ENCODE measurements around the gene CLCNKA. TPM values are rescaled to one million over a fixed set of nuclear protein-coding genes. Genes with fewer than 3 reads are reported as not detected.
"Not testable (repeated sequence)": the region's sequence is repeated elsewhere in the genome, so short reads cannot be mapped to it uniquely, and the experiment has no call there.

CLCNKA gene
- total and polyA plus RNA-seq, 3 experiments from 2014 or later, result not detected

- DNase-seq, result no peak
- Histone ChIP-seq H3K4me3 (ENCODE audit: low read length) (no peak overlapping the region), H3K27ac (ENCODE audit: low read depth, low read length) (no peak overlapping the region), H3K4me1 (ENCODE audit: insufficient read depth, low read length) (no peaks in the 10 kb centered on the region), H3K9me3 (ENCODE audit: low read length) (no peaks in the 10 kb centered on the region), H3K36me3 (ENCODE audit: insufficient read depth, low read length) (no peaks in the 10 kb centered on the region), H3K27me3 (ENCODE audit: insufficient read depth, low read length, poor library complexity, severe bottlenecking) (no peaks in the 10 kb centered on the region)
- H3K4me1 Mint-ChIP-seq, result peaks cover 2 to 5% (median 3%) of the 10 kb centered on the region in 3 donors
- H3K27me3 Mint-ChIP-seq, result peaks cover 7 to 17% of the 10 kb centered on the region in 2 donors
- ChIA-PET POLR2A (no interaction called here), CTCF (no interaction called here)
- H3K36me3 Mint-ChIP-seq, result no peaks in the 10 kb centered on the region
- no peaks in the 10 kb centered on the region for H3K9me3 Mint-ChIP-seq
- no peak overlapping the region for H3K27ac Mint-ChIP-seq
- H3K4me3 Mint-ChIP-seq, result no peak overlapping the region
These were observed 22.1 kb downstream of the CLCNKA start for GRCh38 chr1:16043950-16044349.

- Histone ChIP-seq H3K4me1 (ENCODE audit: insufficient read depth, low read length) (no peaks in the 10 kb centered on the region), H3K27ac (ENCODE audit: low read depth, low read length) (no peak overlapping the region), H3K36me3 (ENCODE audit: insufficient read depth, low read length) (no peaks in the 10 kb centered on the region), H3K4me3 (ENCODE audit: low read length) (no peak overlapping the region), H3K27me3 (ENCODE audit: insufficient read depth, low read length, poor library complexity, severe bottlenecking) (no peaks in the 10 kb centered on the region), H3K9me3 (ENCODE audit: low read length) (no peaks in the 10 kb centered on the region)
- POLR2A ChIA-PET, result no interaction called here
- Mint-ChIP-seq H3K4me3 (no peak overlapping the region), H3K27ac (no peak overlapping the region), H3K9me3 (no peaks in the 10 kb centered on the region), H3K36me3 (no peaks in the 10 kb centered on the region), H3K27me3 (peaks cover 7 to 33% of the 10 kb centered on the region in 2 donors), H3K4me1 (peaks cover 2 to 5% (median 3%) of the 10 kb centered on the region in 3 donors)
- DNase-seq, result no peak
- CTCF ChIA-PET, result no interaction called here
These were observed 25.0 kb downstream of the CLCNKA start for GRCh38 chr1:16046842-16047241.

- peaks cover 2 to 5% (median 3%) of the 10 kb centered on the region in 3 donors for H3K4me1 Mint-ChIP-seq
- Histone ChIP-seq H3K4me3 (ENCODE audit: low read length) (no peak overlapping the region), H3K27ac (ENCODE audit: low read depth, low read length) (no peak overlapping the region), H3K36me3 (ENCODE audit: insufficient read depth, low read length) (no peaks in the 10 kb centered on the region), H3K27me3 (ENCODE audit: insufficient read depth, low read length, poor library complexity, severe bottlenecking) (no peaks in the 10 kb centered on the region), H3K9me3 (ENCODE audit: low read length) (no peaks in the 10 kb centered on the region), H3K4me1 (ENCODE audit: insufficient read depth, low read length) (no peaks in the 10 kb centered on the region)
- no peak overlapping the region for H3K27ac Mint-ChIP-seq
- no peak for DNase-seq
- POLR2A ChIA-PET, result no interaction called here
- H3K9me3 Mint-ChIP-seq, result no peaks in the 10 kb centered on the region
- CTCF ChIA-PET, result no interaction called here
- H3K27me3 Mint-ChIP-seq, result peaks cover 5 to 36% of the 10 kb centered on the region in 2 donors
- H3K36me3 Mint-ChIP-seq, result no peaks in the 10 kb centered on the region
- H3K4me3 Mint-ChIP-seq, result peak overlapping the region in 3 of 7 donors; percentile 35 to 63 (median 47)
These were observed 26.1 kb downstream of the CLCNKA start for GRCh38 chr1:16047791-16048475.

- Mint-ChIP-seq H3K27ac (no peak overlapping the region), H3K36me3 (no peaks in the 10 kb centered on the region), H3K4me1 (peaks cover 2 to 5% (median 3%) of the 10 kb centered on the region in 3 donors), H3K9me3 (no peaks in the 10 kb centered on the region), H3K27me3 (peaks cover 5 to 36% of the 10 kb centered on the region in 2 donors), H3K4me3 (peak overlapping the region in 2 of 7 donors; percentile 31 to 47)
- Histone ChIP-seq H3K9me3 (ENCODE audit: low read length) (no peaks in the 10 kb centered on the region), H3K4me3 (ENCODE audit: low read length) (peak overlapping the region; percentile 32), H3K27ac (ENCODE audit: low read depth, low read length) (peak overlapping the region; percentile 20), H3K36me3 (ENCODE audit: insufficient read depth, low read length) (no peaks in the 10 kb centered on the region), H3K4me1 (ENCODE audit: insufficient read depth, low read length) (no peaks in the 10 kb centered on the region), H3K27me3 (ENCODE audit: insufficient read depth, low read length, poor library complexity, severe bottlenecking) (no peaks in the 10 kb centered on the region)
- ChIA-PET POLR2A (no interaction called here), CTCF (no interaction called here)
- peak in 2 of 5 donors; percentile 26 to 35 for DNase-seq
These were observed 26.8 kb downstream of the CLCNKA start for GRCh38 chr1:16048573-16049189.

GRCh38 chr1:16050328-16050727 lies 28.5 kb downstream of the CLCNKA start:
- Histone ChIP-seq H3K4me1 (ENCODE audit: insufficient read depth, low read length) (no peaks in the 10 kb centered on the region), H3K27me3 (ENCODE audit: insufficient read depth, low read length, poor library complexity, severe bottlenecking) (no peaks in the 10 kb centered on the region), H3K9me3 (ENCODE audit: low read length) (no peaks in the 10 kb centered on the region), H3K4me3 (ENCODE audit: low read length) (no peak overlapping the region), H3K36me3 (ENCODE audit: insufficient read depth, low read length) (no peaks in the 10 kb centered on the region), H3K27ac (ENCODE audit: low read depth, low read length) (no peak overlapping the region)
- Mint-ChIP-seq H3K4me1 (peaks cover 2 to 5% (median 3%) of the 10 kb centered on the region in 3 donors), H3K27me3 (peaks cover 3 to 36% of the 10 kb centered on the region in 2 donors), H3K9me3 (no peaks in the 10 kb centered on the region), H3K27ac (peak overlapping the region in 1 of 8 donors; percentile 65), H3K36me3 (no peaks in the 10 kb centered on the region), H3K4me3 (no peak overlapping the region)
- DNase-seq, result no peak
- CTCF ChIA-PET, result interaction anchor here (1.0 to 1.5 kb wide), 2 partner anchors 41 to 259 kb away, joined by 3 to 5 read pairs; no protein-coding TSS in a partner anchor
- POLR2A ChIA-PET, result no interaction called here

- H3K9me3 ChIP-seq (ENCODE audit: low read length), result no peaks in the 10 kb centered on the region
- H3K4me3 ChIP-seq (ENCODE audit: low read length), result no peak overlapping the region
- H3K27ac ChIP-seq (ENCODE audit: low read depth, low read length), result no peak overlapping the region
- Mint-ChIP-seq H3K4me1 (peaks cover 3 to 7% (median 7%) of the 10 kb centered on the region in 3 donors), H3K27ac (no peak overlapping the region), H3K4me3 (no peak overlapping the region), H3K36me3 (no peaks in the 10 kb centered on the region), H3K9me3 (no peaks in the 10 kb centered on the region), H3K27me3 (peaks cover 3 to 30% of the 10 kb centered on the region in 2 donors)
- ChIA-PET CTCF (interaction anchor here (1.0 to 1.5 kb wide), 2 partner anchors 42 to 259 kb away, joined by 3 to 5 read pairs; no protein-coding TSS in a partner anchor), POLR2A (no interaction called here)
- no peaks in the 10 kb centered on the region for H3K27me3 ChIP-seq (ENCODE audit: insufficient read depth, low read length, poor library complexity, severe bottlenecking)
- H3K36me3 ChIP-seq (ENCODE audit: insufficient read depth, low read length), result no peaks in the 10 kb centered on the region
- DNase-seq, result no peak
- no peaks in the 10 kb centered on the region for H3K4me1 ChIP-seq (ENCODE audit: insufficient read depth, low read length)
These were observed 29.2 kb downstream of the CLCNKA start for GRCh38 chr1:16051039-16051438.

- POLR2A ChIA-PET; H3K27ac ChIP-seq (ENCODE audit: low read depth, low read length); H3K4me1 Mint-ChIP-seq; H3K4me3 ChIP-seq (ENCODE audit: low read length); H3K9me3 ChIP-seq (ENCODE audit: low read length); CTCF ChIA-PET; H3K9me3 Mint-ChIP-seq; H3K4me1 ChIP-seq (ENCODE audit: insufficient read depth, low read length); H3K27me3 ChIP-seq (ENCODE audit: insufficient read depth, low read length, poor library complexity, severe bottlenecking); H3K27ac Mint-ChIP-seq; H3K36me3 Mint-ChIP-seq; DNase-seq; H3K36me3 ChIP-seq (ENCODE audit: insufficient read depth, low read length): not testable (repeated sequence)
- peaks cover 3 to 27% of the 10 kb centered on the region in 2 donors for H3K27me3 Mint-ChIP-seq
- peak overlapping the region in 1 of 7 donors; percentile 9 for H3K4me3 Mint-ChIP-seq
These were observed 30.1 kb downstream of the CLCNKA start for GRCh38 chr1:16051949-16052348.

GRCh38 chr1:16053781-16054502 lies 32.1 kb downstream of the CLCNKA start:
- Mint-ChIP-seq H3K27ac (no peak overlapping the region), H3K4me1 (peaks cover 4 to 7% (median 4%) of the 10 kb centered on the region in 3 donors), H3K36me3 (no peaks in the 10 kb centered on the region), H3K27me3 (peaks cover 0 to 19% of the 10 kb centered on the region in 2 donors), H3K9me3 (no peaks in the 10 kb centered on the region), H3K4me3 (no peak overlapping the region)
- POLR2A ChIA-PET, result no interaction called here
- no peaks in the 10 kb centered on the region for H3K9me3 ChIP-seq (ENCODE audit: low read length)
- H3K27ac ChIP-seq (ENCODE audit: low read depth, low read length), result no peak overlapping the region
- DNase-seq, result no peak
- H3K4me1 ChIP-seq (ENCODE audit: insufficient read depth, low read length), result no peaks in the 10 kb centered on the region
- CTCF ChIA-PET, result interaction anchor here (1.3 kb wide), 1 partner anchor 262 kb away, joined by 4 read pairs; no protein-coding TSS in a partner anchor
- H3K4me3 ChIP-seq (ENCODE audit: low read length), result no peak overlapping the region
- no peaks in the 10 kb centered on the region for H3K27me3 ChIP-seq (ENCODE audit: insufficient read depth, low read length, poor library complexity, severe bottlenecking)
- H3K36me3 ChIP-seq (ENCODE audit: insufficient read depth, low read length), result no peaks in the 10 kb centered on the region

Data from CD8-positive, alpha-beta memory T cell (primary cell).